HepG2 (cell line): ENCODE measurements around the gene LCLAT1. TPM values are rescaled to one million over a fixed set of nuclear protein-coding genes. Genes with fewer than 3 reads are reported as not detected.

Experiments used
- AKAP8 ChIP-seq: sonication (generic); formaldehyde crosslinking; IDR thresholded peaks from 2 replicates; pipeline ENCODE4 v1.5.1; 2020; ENCODE audit warnings: mild to moderate bottlenecking, missing genetic modification reagents
- DMTF1 ChIP-seq: sonication (generic); formaldehyde crosslinking; IDR thresholded peaks from 2 replicates; pipeline ENCODE4 v1.4.0; 2020; ENCODE audit warnings: mild to moderate bottlenecking, missing genetic modification reagents
- ELF4 ChIP-seq: sonication (generic); formaldehyde crosslinking; IDR thresholded peaks from 2 replicates; pipeline ENCODE4 v1.5.0; 2020; ENCODE audit warnings: missing genetic modification reagents, mild to moderate bottlenecking, moderate library complexity, borderline replicate concordance
- HIC2 ChIP-seq: sonication (generic); formaldehyde crosslinking; IDR thresholded peaks from 2 replicates; pipeline ENCODE4 v1.9.0; 2022; ENCODE audit warnings: low read depth, missing genetic modification reagents
- PAXIP1 ChIP-seq: sonication (generic); formaldehyde crosslinking; conservative IDR thresholded peaks from 2 replicates; pipeline ENCODE4 v1.4.0; 2020; ENCODE audit warnings: mild to moderate bottlenecking, missing genetic modification reagents, moderate library complexity
- PHB2 ChIP-seq: fragments of 450-650 bp; IDR thresholded peaks from 2 replicates; pipeline ENCODE4 v1.6.1; 2018; ENCODE audit not compliant: partially characterized antibody
- SP4 ChIP-seq: sonication (generic); formaldehyde crosslinking; IDR thresholded peaks from 2 replicates; pipeline ENCODE4 v1.8.1; 2023; ENCODE audit warnings: mild to moderate bottlenecking, missing genetic modification reagents
- SPEN ChIP-seq: sonication (generic); formaldehyde crosslinking; IDR thresholded peaks from 2 replicates; pipeline ENCODE4 v1.5.1; 2020; ENCODE audit warnings: low read depth, mild to moderate bottlenecking, missing genetic modification reagents
- THAP9 ChIP-seq: sonication (generic); formaldehyde crosslinking; IDR thresholded peaks from 2 replicates; pipeline ENCODE4; 2020; ENCODE audit warnings: missing genetic modification reagents, mild to moderate bottlenecking, borderline replicate concordance
- ZBTB33 ChIP-seq: sonication (generic); formaldehyde crosslinking; IDR thresholded peaks from 2 replicates; pipeline ENCODE4 v1.4.0; 2020; ENCODE audit warnings: missing genetic modification reagents
- ZNF180 ChIP-seq: sonication (generic); formaldehyde crosslinking; IDR thresholded peaks from 2 replicates; pipeline ENCODE4 v1.4.0; 2020; ENCODE audit warnings: low read depth, missing genetic modification reagents, borderline replicate concordance
- ZNF639 ChIP-seq: conservative IDR thresholded peaks from 2 replicates; pipeline ENCODE4 v1.6.1; 2018; ENCODE audit warnings: missing genetic modification reagents
- polyA plus RNA-seq, 8 experiments: library from polyadenylated mRNA; depleted of rRNA in 3 of 8; stranded (reverse) in 7 of 8; unstranded in 1 of 8; fragments of >200 nt; fragmentation: Illumina TruSeq in 4 of 8; extraction: Trizol in 4 of 8; gene quantifications; 2 replicates each; pipeline versions ENCODE4 v1.2.1 to v1.2.3, GENCODE V29; 2011 to 2016; ENCODE audit warnings: low read depth in 4 of 8, missing spikeins in 1 of 8, mixed read lengths in 1 of 8; ENCODE audit not compliant: insufficient read depth in 1 of 8
- total RNA-seq, 5 experiments: library from RNA; depleted of rRNA; stranded (reverse); fragments of >200 nt; fragmentation: Illumina TruSeq; extraction: Trizol; gene quantifications; 2 replicates each; pipeline ENCODE4 v1.2.3, GENCODE V29; 2016; ENCODE audit warnings: low read depth in 1 of 5

The LCLAT1 gene
- total and polyA plus RNA-seq, 2 of the 13 experiments (the other 11 are each of a cell fraction or from before 2014, with no cell fraction given), result 18.0 to 28.0 TPM

- TF ChIP-seq ZNF639, result peak; percentile 60; the same call in 1 of the 2 replicates
- TF ChIP-seq ZNF180, result peak; percentile 49; the same call in 1 of the 2 replicates
- TF ChIP-seq AKAP8 (CRISPR knock-in tag), result peak; percentile 64; the same call in 1 of the 2 replicates
- TF ChIP-seq PHB2, result no peak
- TF ChIP-seq ELF4 (CRISPR knock-in tag), result peak; percentile 89
- TF ChIP-seq DMTF1 (CRISPR knock-in tag), result peak; percentile 66; the same call in 1 of the 2 replicates
- peak; percentile 90 for TF ChIP-seq ZBTB33 (CRISPR knock-in tag)
- peak; percentile 81 for TF ChIP-seq SPEN (CRISPR knock-in tag)
- TF ChIP-seq SP4 (CRISPR knock-in tag), result no peak
- peak; percentile 49 for TF ChIP-seq HIC2 (CRISPR knock-in tag)
- peak; percentile 92 for TF ChIP-seq THAP9 (CRISPR knock-in tag)
- peak; percentile 28; the same call in 1 of the 2 replicates for TF ChIP-seq PAXIP1 (CRISPR knock-in tag)
Observed at GRCh38 chr2:30447149-30448045, at the start of gene LCLAT1 (continued).
